ENCODE results near the gene APOA4. TPM values are rescaled to one million over a fixed set of nuclear protein-coding genes. Genes with fewer than 3 reads are reported as not detected.

Gene APOA4
- total and polyA plus RNA-seq, 2 donors (not counting 3 experiments of a cell fraction or from before 2014, with no cell fraction given), result not detected

DNA sequence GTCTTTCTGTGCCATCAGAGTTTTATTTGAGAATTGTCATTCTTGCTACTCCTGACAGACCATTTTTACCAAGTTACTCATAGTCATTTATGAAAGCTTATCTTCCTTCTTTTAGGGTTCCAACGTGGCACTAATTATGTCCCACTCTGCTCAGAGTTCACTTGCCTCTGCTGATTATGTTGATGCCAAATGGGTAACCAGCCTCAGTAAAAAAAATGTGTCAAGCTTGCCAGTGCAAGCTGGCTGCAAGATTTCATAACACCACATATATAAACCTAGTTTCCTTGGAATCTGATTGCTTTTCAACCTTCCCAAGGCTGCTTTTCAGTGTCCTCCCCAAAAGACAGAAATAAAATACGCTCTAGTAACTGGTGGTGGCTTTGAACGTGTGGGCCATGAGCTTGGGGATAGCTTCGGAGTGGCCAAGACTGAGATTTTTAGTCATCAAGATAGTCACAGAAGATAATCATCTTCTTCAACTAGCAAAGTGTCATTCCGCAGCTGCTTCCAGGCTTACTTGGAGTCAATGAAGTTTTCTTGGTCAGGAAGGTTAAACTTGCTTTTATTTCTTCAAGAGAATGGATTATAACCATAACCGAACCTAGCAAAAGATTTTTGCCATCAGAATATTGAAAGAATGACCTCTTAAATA, 43.8 kb upstream of the APOA4 start:
- FAIRE-seq, result no peak
- Histone ChIP-seq H3K9me1 (replicated peaks; ENCODE audit: control insufficient read depth, extremely low read depth, insufficient read depth, low read length) (no peaks in the 10 kb centered on the region), H3K4me3 (replicated peaks in 1 of 3; ENCODE audit: insufficient read depth in 1 of 3, low read depth in 1 of 3, low read length in 3 of 3) (no peak overlapping the region), H3K36me3 (ENCODE audit: control insufficient read depth in 2 of 2, extremely low read depth in 1 of 2, insufficient read depth in 2 of 2, low read length in 2 of 2) (peaks cover 4 to 9% of the 10 kb centered on the region in 2 experiments), H3K27me3 (ENCODE audit: control insufficient read depth in 2 of 2, insufficient read depth in 2 of 2, low read length in 2 of 2) (no peaks in the 10 kb centered on the region), H2AFZ (ENCODE audit: low read depth, low read length) (no peak overlapping the region), H3K4me2 (ENCODE audit: insufficient read depth, low read length) (no peak overlapping the region), H3K9ac (replicated peaks; ENCODE audit: extremely low read depth, insufficient read depth, low read length) (no peak overlapping the region), H3K4me1 (ENCODE audit: control insufficient read depth, extremely low read depth, insufficient read depth, low read length) (peaks cover 6% of the 10 kb centered on the region), H4K20me1 (replicated peaks; ENCODE audit: control insufficient read depth, extremely low read depth, insufficient read depth, low read length) (no peaks in the 10 kb centered on the region), H3K79me2 (ENCODE audit: control insufficient read depth, insufficient read depth, low read length) (no peaks in the 10 kb centered on the region), H3K9me3 (replicated peaks; ENCODE audit: control insufficient read depth, insufficient read depth, low read length) (no peaks in the 10 kb centered on the region), H3K27ac (ENCODE audit: insufficient read depth, low read depth, low read length) (no peak overlapping the region)
- dilution Hi-C loops (cut with MboI; ENCODE audit: extremely low pct_ligation_motif_present, low sequenced_read_pairs) (no loop called here), intact Hi-C loops (cut with micrococcal nuclease) (loop anchor here (5.0 kb wide), 1 partner anchor 75 kb away; the partner anchor contains the start of gene APOA5)
- TF ChIP-seq FOS (IDR thresholded peaks at IDR 0.05; ENCODE audit: borderline replicate concordance, insufficient read depth, low read length), result no peak
- TF ChIP-seq EZH2 (IDR thresholded peaks at IDR 0.05; ENCODE audit: borderline replicate concordance, low read depth, low read length, severe bottlenecking), result no peak
- TF ChIP-seq MYC (IDR thresholded peaks at IDR 0.05; ENCODE audit: low read depth, low read length), result no peak
- TF ChIP-seq POLR2AphosphoS5 (IDR thresholded peaks at IDR 0.05; ENCODE audit: insufficient read depth, low read depth, low read length), result no peak
- TF ChIP-seq, protein P1, sequence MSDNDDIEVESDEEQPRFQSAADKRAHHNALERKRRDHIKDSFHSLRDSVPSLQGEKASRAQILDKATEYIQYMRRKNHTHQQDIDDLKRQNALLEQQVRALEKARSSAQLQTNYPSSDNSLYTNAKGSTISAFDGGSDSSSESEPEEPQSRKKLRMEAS (IDR thresholded peaks at IDR 0.05; ENCODE audit: insufficient read depth, insufficient read length), result no peak
- TF ChIP-seq, protein P2, sequence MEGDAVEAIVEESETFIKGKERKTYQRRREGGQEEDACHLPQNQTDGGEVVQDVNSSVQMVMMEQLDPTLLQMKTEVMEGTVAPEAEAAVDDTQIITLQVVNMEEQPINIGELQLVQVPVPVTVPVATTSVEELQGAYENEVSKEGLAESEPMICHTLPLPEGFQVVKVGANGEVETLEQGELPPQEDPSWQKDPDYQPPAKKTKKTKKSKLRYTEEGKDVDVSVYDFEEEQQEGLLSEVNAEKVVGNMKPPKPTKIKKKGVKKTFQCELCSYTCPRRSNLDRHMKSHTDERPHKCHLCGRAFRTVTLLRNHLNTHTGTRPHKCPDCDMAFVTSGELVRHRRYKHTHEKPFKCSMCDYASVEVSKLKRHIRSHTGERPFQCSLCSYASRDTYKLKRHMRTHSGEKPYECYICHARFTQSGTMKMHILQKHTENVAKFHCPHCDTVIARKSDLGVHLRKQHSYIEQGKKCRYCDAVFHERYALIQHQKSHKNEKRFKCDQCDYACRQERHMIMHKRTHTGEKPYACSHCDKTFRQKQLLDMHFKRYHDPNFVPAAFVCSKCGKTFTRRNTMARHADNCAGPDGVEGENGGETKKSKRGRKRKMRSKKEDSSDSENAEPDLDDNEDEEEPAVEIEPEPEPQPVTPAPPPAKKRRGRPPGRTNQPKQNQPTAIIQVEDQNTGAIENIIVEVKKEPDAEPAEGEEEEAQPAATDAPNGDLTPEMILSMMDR (IDR thresholded peaks at IDR 0.05; ENCODE audit: extremely low read depth in 1 of 2, insufficient read depth in 1 of 2, low read depth in 1 of 2, low read length in 2 of 2), result no peak
- TF ChIP-seq JUN (IDR thresholded peaks at IDR 0.05; ENCODE audit: borderline replicate concordance, insufficient read depth, insufficient read length, low read depth), result no peak
- ChIA-PET CTCF (interaction anchor here (0.9 to 1.3 kb wide), 3 partner anchors 13 to 76 kb away, joined by 3 read pairs; partner anchors contain the start of gene APOA5), POLR2A (no interaction called here)
- no TSS peak for BruUV-seq (replicated peaks)
- DNase-seq (ENCODE audit: low read depth, low spot score), result no peak
